Heart left ventricle (tissue), 16 donors: Measurements from ENCODE around the gene LSP1. TPM values are rescaled to one million over a fixed set of nuclear protein-coding genes. Genes with fewer than 3 reads are reported as not detected.

Experiments
- ATAC-seq, 4 donors: fragments of 200-7000 bp; cut with Tn5 transposase; one replicate each; pipeline ENCODE4 v1.9.1; 2020 to 2022; ENCODE audit warnings: moderate library complexity in 4 of 4, mild to moderate bottlenecking in 3 of 4, moderate number of reproducible peaks in 1 of 4
- DNase-seq, 5 donors: peaks; one replicate each; pipeline ENCODE4 v3.0.0-alpha.2; 2020
- H3K27ac ChIP-seq, 12 donors: fragments of 200-600 bp; sonication (generic) in 4 of 12; one replicate each; pipeline versions ENCODE4 v1.5.0 to v1.8.0; 2016 to 2022; ENCODE audit warnings: mild to moderate bottlenecking in 2 of 12
- H3K27me3 ChIP-seq, 9 donors: fragments of 200-600 bp; sonication (generic) in 2 of 9; one replicate each; pipeline versions ENCODE4 v1.5.1 to v1.8.0; 2016 to 2022; ENCODE audit warnings: mild to moderate bottlenecking in 3 of 9
- H3K36me3 ChIP-seq, 9 donors: fragments of 200-600 bp; sonication (generic) in 2 of 9; one replicate each; pipeline versions ENCODE4 v1.5.0 to v1.8.0; 2018 to 2022; ENCODE audit warnings: mild to moderate bottlenecking in 2 of 9
- H3K4me1 ChIP-seq, 12 donors: fragments of 200-600 bp; sonication (generic) in 4 of 12; one replicate each; pipeline versions ENCODE4 v1.5.0 to v1.8.0; 2016 to 2022; ENCODE audit warnings: mild to moderate bottlenecking in 3 of 12
- H3K4me3 ChIP-seq, 12 donors: fragments of 200-600 bp; sonication (generic) in 4 of 12; one replicate each; pipeline versions ENCODE4 v1.5.0 to v1.8.0; 2017 to 2022; ENCODE audit warnings: mild to moderate bottlenecking in 9 of 12, moderate library complexity in 4 of 12
- H3K9me3 ChIP-seq, 12 donors: fragments of 200-600 bp; sonication (generic) in 4 of 12; one replicate each; pipeline versions ENCODE4 v1.5.0 to v1.8.0; 2016 to 2022; ENCODE audit warnings: mild to moderate bottlenecking in 1 of 12
- POLR2A ChIP-seq, 2 donors: fragments of 450-650 bp; IDR thresholded peaks; one replicate each; pipeline ENCODE4 v1.6.1; 2017; ENCODE audit warnings: antibody characterized with exemption in 2 of 2, mild to moderate bottlenecking in 2 of 2, moderate library complexity in 2 of 2
- WGBS, 4 donors: extraction: QIAGEN DNeasy Blood & Tissue Kit in 2 of 4; methylation state at CpG; one replicate each; pipeline versions ENCODE4 v1.1.5 to v1.1.7; 2013 to 2018; 5-methylcytosine and 5-hydroxymethylcytosine counted together
- intact Hi-C, 10 donors: fragments of 100-400 bp; cut with DNase I; formaldehyde crosslinking; loops; one replicate each; pipeline versions ENCODE4 v1.11.1 to v1.14.2; 2022
- polyA plus RNA-seq, 2 donors: library from polyadenylated mRNA; stranded (reverse); fragments of 200-250 nt; gene quantifications; one replicate each; pipeline ENCODE4 v1.2.3, GENCODE V29; 2013
- total RNA-seq, 9 donors: library from RNA; depleted of rRNA in 2 of 9; stranded (reverse); fragments of >200 nt in 2 of 9; fragmentation: NEBNext Ultra II Directional in 3 of 9; extraction: Animal tissue kit (Norgen Biotek cat#: 25700) in 3 of 9; gene quantifications; one replicate each; pipeline versions ENCODE4 v1.1.0 to v1.2.4, GENCODE V29; 2016 to 2023
- TF ChIP-seq, protein P1 (sequence below), 12 donors: fragments of 200-600 bp; sonication (generic) in 4 of 12; IDR thresholded peaks; one replicate each; pipeline versions ENCODE4 v1.5.0 to v1.8.0; 2018 to 2022; ENCODE audit warnings: antibody characterized with exemption in 12 of 12, mild to moderate bottlenecking in 5 of 12
- donor health status: ischemic (EF 13 %, LVEDD 7.1; RV severe dilation, severe dysfunction).
- donor health status: healthy with polysubstance abuse.
- donor health status: DM: no; HTN: yes; CAD: no.
- donor health status: DM: no; HTN: no; CAD: no.
- donor health status: ischemic (EF 25% LVEDD 6.9; RV normal size, moderate dysfunction).
- donor health status: ischemic (EF 25% LVEDD 5.7; RV mildly dilated, moderate dysfunction).
- donor health status: healthy.
- donor health status: DM: yes; HTN: yes; CAD: no.
- donor health status: ischemic (EF 35%, LVEDD 5.7; RV mildly dilated, moderate dysfunction).
- donor health status: nonischemic (EF 11% LVEDD 7.7; RV severe dilation, severe dysfunction).
- donor health status: DM: yes; HTN: yes; CAD: no.
- donor health status: PGD.
- donor health status: ischemic (EF 29% LVEDD 5.4; RV normal size, mild dysfunction).
- donor health status: nonischemic (EF 23%, LVEDD 6.1; RV moderate dilation, normal function).

The LSP1 gene
- total and polyA plus RNA-seq, 11 donors = 10.0 to 86.8 (median 16.4) TPM

DNA sequence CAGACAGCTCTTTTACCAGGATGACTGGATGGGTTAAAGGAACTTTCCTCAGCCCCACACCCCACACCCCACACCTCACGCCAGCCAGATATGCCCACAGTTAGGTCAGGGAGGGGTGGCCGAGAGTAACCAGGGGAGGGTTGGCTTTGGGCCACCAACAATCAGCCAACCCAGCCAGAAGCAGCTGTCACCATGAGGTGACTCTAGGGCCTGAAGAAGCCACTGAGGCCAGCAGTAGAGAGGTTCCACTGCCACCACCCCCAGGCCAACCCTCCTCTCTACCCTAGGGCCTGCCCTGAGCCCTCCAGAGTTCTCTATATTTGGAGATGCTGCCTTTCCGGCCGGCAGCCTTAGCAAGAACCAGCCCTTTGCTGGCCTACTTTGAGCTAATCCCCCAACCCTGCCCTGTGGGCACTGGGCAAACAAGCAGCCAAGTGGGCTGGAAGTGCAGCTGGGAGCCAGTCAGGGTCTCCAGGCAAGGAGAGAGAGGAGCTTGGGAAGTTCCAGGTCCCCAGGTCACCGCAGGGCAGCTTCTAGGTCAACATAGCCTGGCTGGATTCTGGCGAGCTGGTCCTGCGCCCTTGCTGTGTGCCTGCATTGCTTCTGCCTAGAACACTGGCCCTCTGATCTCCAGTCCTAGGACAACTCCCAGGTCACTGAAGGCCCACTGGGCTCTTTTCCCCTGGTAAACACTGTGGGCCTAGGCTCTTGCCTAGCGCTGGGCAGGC, 30.1 kb upstream of the LSP1 start:
- no peak overlapping the region for H3K4me3 ChIP-seq
- no peak for DNase-seq
- ATAC-seq = no peak
- no peaks in the 10 kb centered on the region for H3K36me3 ChIP-seq
- TF ChIP-seq, protein P1, sequence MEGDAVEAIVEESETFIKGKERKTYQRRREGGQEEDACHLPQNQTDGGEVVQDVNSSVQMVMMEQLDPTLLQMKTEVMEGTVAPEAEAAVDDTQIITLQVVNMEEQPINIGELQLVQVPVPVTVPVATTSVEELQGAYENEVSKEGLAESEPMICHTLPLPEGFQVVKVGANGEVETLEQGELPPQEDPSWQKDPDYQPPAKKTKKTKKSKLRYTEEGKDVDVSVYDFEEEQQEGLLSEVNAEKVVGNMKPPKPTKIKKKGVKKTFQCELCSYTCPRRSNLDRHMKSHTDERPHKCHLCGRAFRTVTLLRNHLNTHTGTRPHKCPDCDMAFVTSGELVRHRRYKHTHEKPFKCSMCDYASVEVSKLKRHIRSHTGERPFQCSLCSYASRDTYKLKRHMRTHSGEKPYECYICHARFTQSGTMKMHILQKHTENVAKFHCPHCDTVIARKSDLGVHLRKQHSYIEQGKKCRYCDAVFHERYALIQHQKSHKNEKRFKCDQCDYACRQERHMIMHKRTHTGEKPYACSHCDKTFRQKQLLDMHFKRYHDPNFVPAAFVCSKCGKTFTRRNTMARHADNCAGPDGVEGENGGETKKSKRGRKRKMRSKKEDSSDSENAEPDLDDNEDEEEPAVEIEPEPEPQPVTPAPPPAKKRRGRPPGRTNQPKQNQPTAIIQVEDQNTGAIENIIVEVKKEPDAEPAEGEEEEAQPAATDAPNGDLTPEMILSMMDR (IDR thresholded peaks at IDR 0.05) = no peak
- TF ChIP-seq POLR2A (IDR thresholded peaks at IDR 0.05) = no peak
- H3K27me3 ChIP-seq = peaks cover 0 to 3% (median 0%) of the 10 kb centered on the region in 9 donors
- H3K9me3 ChIP-seq = peaks cover 0 to 18% (median 8%) of the 10 kb centered on the region in 12 donors
- no peak overlapping the region for H3K27ac ChIP-seq
- intact Hi-C loops = loop anchor here in 1 of 10 donors (10.0 kb wide), 1 partner anchor 48 kb away; no protein-coding TSS in a partner anchor
- 67 to 92% (median 86%) methylated on average over 6 to 8 of the region's 8 CpGs for WGBS, 4 donors
- peaks cover 0 to 16% (median 10%) of the 10 kb centered on the region in 12 donors for H3K4me1 ChIP-seq

DNA sequence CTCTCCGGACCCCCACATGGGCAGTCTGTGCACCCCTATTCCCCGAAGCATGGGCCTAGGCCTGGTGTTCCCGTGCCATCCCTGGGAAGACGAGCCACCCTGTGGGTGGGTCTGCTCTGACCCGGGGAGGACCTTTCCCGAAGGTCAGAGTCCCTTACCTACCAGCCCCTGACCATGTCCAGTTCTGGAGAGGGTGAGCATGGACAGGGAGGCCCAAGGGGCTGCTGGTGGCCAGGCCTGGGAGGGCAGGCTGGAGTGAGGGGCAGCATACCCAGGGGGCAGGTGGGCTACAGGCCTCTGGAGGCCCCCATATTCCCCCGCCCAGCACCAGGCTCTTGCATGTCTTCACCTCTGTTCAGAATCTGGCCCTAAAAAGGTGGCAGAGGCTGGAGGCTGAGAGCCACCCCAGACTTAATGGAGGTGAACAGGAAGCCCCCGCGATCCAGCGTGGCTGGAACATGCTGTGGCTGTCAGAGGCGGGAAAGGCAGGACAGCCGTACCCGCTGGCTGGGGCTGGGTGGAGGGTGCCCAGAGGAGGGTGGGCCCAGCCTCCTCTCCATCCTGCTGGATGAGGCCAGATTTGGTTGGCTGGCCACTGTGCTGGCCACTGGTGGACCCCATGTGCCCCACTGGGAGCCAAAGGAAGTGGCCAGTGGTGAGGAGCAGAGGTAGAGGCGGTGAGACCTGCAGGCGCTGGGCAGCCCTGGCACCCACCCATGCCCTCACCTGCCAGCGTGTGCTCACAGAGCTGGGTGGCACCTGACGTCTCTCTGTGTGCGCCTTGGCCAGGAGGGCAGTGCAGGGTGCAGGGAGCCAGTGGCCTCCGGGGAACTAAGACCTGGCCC, 29.3 kb upstream of the LSP1 start:
- TF ChIP-seq POLR2A (IDR thresholded peaks at IDR 0.05) = no peak
- TF ChIP-seq, protein P1 (IDR thresholded peaks at IDR 0.05) = no peak
- Histone ChIP-seq H3K4me1 (peaks cover 0 to 17% (median 10%) of the 10 kb centered on the region in 12 donors), H3K36me3 (no peaks in the 10 kb centered on the region), H3K9me3 (peaks cover 0 to 10% (median 5%) of the 10 kb centered on the region in 12 donors), H3K27me3 (peaks cover 0 to 3% (median 0%) of the 10 kb centered on the region in 9 donors), H3K4me3 (no peak overlapping the region), H3K27ac (no peak overlapping the region)
- ATAC-seq = no peak
- intact Hi-C loops = loop anchor here in 1 of 10 donors (10.0 kb wide), 1 partner anchor 49 kb away; no protein-coding TSS in a partner anchor
- WGBS, 4 donors = 95 to 97% (median 96%) methylated on average over 16 to 19 of the region's 19 CpGs
- no peak for DNase-seq

DNA sequence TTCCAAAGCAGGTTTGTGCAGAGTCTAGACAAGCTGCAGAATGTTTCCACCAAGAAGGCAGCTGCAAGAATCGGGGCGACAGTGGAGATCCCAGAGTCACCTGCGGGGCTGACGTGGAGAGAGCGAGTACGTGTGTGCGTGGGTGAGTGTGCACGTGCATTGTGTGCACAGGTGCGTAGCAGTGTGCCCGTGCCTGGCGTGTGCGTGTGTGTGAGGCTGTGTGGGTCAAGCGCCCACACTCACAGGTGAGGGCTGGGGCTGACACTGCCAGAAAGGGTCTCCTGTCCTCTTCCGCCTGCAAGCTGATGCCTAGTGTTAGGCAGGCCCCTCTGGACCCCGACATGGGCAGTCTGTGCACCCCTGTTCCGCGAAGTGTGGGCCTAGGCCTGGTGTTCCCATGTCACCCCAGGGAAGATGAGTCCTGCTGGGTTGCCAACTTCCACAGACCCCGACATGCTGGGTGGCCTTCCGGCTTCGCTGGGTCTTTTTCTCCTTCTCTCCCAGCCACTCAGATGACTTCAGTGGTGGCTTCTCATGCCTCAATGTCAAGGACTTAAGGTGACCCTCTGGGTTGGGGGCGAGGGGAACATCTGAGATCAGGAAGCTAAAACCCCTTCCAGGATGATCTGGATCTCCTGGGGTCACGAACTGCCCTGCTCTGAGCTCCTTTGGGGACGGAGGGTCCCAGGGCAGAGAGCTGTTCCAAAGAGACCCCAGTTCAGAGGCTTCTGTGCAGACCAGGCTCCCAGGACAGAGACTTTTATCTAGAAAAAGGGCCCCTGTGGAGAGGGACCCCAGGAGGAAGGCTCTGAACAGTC, 28.5 kb upstream of the LSP1 start:
- WGBS, 4 donors = 94 to 97% (median 95%) methylated on average over 21 to 23 of the region's 23 CpGs
- no peak for TF ChIP-seq POLR2A (IDR thresholded peaks at IDR 0.05)
- TF ChIP-seq, protein P1 (IDR thresholded peaks at IDR 0.05) = no peak
- Histone ChIP-seq H3K4me3 (no peak overlapping the region), H3K4me1 (peaks cover 0 to 17% (median 10%) of the 10 kb centered on the region in 12 donors), H3K36me3 (no peaks in the 10 kb centered on the region), H3K9me3 (peaks cover 0 to 2% (median 0%) of the 10 kb centered on the region in 12 donors), H3K27me3 (peaks cover 0 to 2% (median 0%) of the 10 kb centered on the region in 9 donors), H3K27ac (no peak overlapping the region)
- intact Hi-C loops = loop anchor here in 2 of 10 donors (5.0 to 10.0 kb wide), 2 partner anchors 50 to 62 kb away; partner anchors contain the start of gene CTSD (in 1 of the 2)
- ATAC-seq (no peak), DNase-seq (no peak)
